Mononuclear cell (primary cell): ENCODE measurements around the gene ASAP2. TPM values are rescaled to one million over a fixed set of nuclear protein-coding genes. Genes with fewer than 3 reads are reported as not detected.

Experiments used
- H3K27me3 ChIP-seq: 2 replicates; pipeline ENCODE4 v1.6.0; 2011; ENCODE audit warnings: low read length, control low read depth; ENCODE audit not compliant: insufficient read depth
- H3K4me1 ChIP-seq: 2 replicates; pipeline ENCODE4 v1.5.1; 2011; ENCODE audit warnings: mild to moderate bottlenecking, low read length, control low read depth; ENCODE audit not compliant: insufficient read depth
- H3K4me3 ChIP-seq: 2 replicates; pipeline ENCODE4 v1.5.1; 2011; ENCODE audit warnings: mild to moderate bottlenecking, low read length, moderate library complexity
- H3K9me3 ChIP-seq: 2 replicates; pipeline ENCODE4 v1.5.1; 2011; ENCODE audit warnings: low read depth, mild to moderate bottlenecking, control low read depth, low read length
- total RNA-seq: library from RNA; depleted of rRNA; stranded (reverse); fragments of >200 nt; gene quantifications from one replicate; pipeline ENCODE4 v1.2.3, GENCODE V29; 2012

The ASAP2 gene
- total RNA-seq, 1 donor: 4.6 TPM

GRCh38 chr2:9243357-9243756 lies 36.7 kb downstream of the ASAP2 start:
- no peaks in the 10 kb centered on the region for H3K4me1 ChIP-seq

GRCh38 chr2:9244985-9245544 lies 38.5 kb downstream of the ASAP2 start:
- Histone ChIP-seq H3K4me3 (no peak overlapping the region), H3K27me3 (no peaks in the 10 kb centered on the region), H3K4me1 (no peaks in the 10 kb centered on the region), H3K9me3 (no peaks in the 10 kb centered on the region)

More at GRCh38 chr2:9243357-9243756, 36.7 kb downstream of the ASAP2 start:
- Histone ChIP-seq H3K9me3 (no peaks in the 10 kb centered on the region), H3K4me3 (no peak overlapping the region), H3K27me3 (no peaks in the 10 kb centered on the region)

GRCh38 chr2:9247177-9247576 lies 40.6 kb downstream of the ASAP2 start:
- no peaks in the 10 kb centered on the region for H3K9me3 ChIP-seq
- H3K27me3 ChIP-seq: no peaks in the 10 kb centered on the region
- no peaks in the 10 kb centered on the region for H3K4me1 ChIP-seq
- no peak overlapping the region for H3K4me3 ChIP-seq

- H3K4me3 ChIP-seq: no peak overlapping the region
- no peaks in the 10 kb centered on the region for H3K27me3 ChIP-seq
- H3K4me1 ChIP-seq: no peaks in the 10 kb centered on the region
- H3K9me3 ChIP-seq: no peaks in the 10 kb centered on the region
Observed at GRCh38 chr2:9247786-9248185, 41.2 kb downstream of the ASAP2 start.

GRCh38 chr2:9248363-9248762 lies 41.8 kb downstream of the ASAP2 start:
- Histone ChIP-seq H3K27me3 (no peaks in the 10 kb centered on the region), H3K4me1 (no peaks in the 10 kb centered on the region), H3K4me3 (no peak overlapping the region), H3K9me3 (no peaks in the 10 kb centered on the region)

GRCh38 chr2:9249020-9249800 lies 42.6 kb downstream of the ASAP2 start:
- Histone ChIP-seq H3K4me1 (no peaks in the 10 kb centered on the region), H3K9me3 (no peaks in the 10 kb centered on the region), H3K4me3 (no peak overlapping the region), H3K27me3 (no peaks in the 10 kb centered on the region)

GRCh38 chr2:9250091-9250490 lies 43.5 kb downstream of the ASAP2 start:
- no peak overlapping the region for H3K4me3 ChIP-seq
- H3K27me3 ChIP-seq: no peaks in the 10 kb centered on the region
- H3K9me3 ChIP-seq: no peaks in the 10 kb centered on the region

GRCh38 chr2:9250498-9251153 lies 44.0 kb downstream of the ASAP2 start:
- H3K4me1 ChIP-seq: no peaks in the 10 kb centered on the region
- no peak overlapping the region for H3K4me3 ChIP-seq
- H3K27me3 ChIP-seq: no peaks in the 10 kb centered on the region
- no peaks in the 10 kb centered on the region for H3K9me3 ChIP-seq

More at GRCh38 chr2:9250091-9250490, 43.5 kb downstream of the ASAP2 start:
- H3K4me1 ChIP-seq: no peaks in the 10 kb centered on the region

GRCh38 chr2:9251154-9252001 lies 44.8 kb downstream of the ASAP2 start:
- H3K4me3 ChIP-seq: no peak overlapping the region
- no peaks in the 10 kb centered on the region for H3K27me3 ChIP-seq
- no peaks in the 10 kb centered on the region for H3K9me3 ChIP-seq
- H3K4me1 ChIP-seq: no peaks in the 10 kb centered on the region

- Histone ChIP-seq H3K27me3 (no peaks in the 10 kb centered on the region), H3K9me3 (no peaks in the 10 kb centered on the region), H3K4me3 (no peak overlapping the region), H3K4me1 (no peaks in the 10 kb centered on the region)
Observed at GRCh38 chr2:9252002-9252357, 45.4 kb downstream of the ASAP2 start.

- no peak overlapping the region for H3K4me3 ChIP-seq
- H3K4me1 ChIP-seq: peaks cover 16% of the 10 kb centered on the region
- H3K27me3 ChIP-seq: no peaks in the 10 kb centered on the region
- H3K9me3 ChIP-seq: no peaks in the 10 kb centered on the region
Observed at GRCh38 chr2:9255416-9255815, 48.8 kb downstream of the ASAP2 start.

GRCh38 chr2:9256147-9256546 lies 49.5 kb downstream of the ASAP2 start:
- Histone ChIP-seq H3K9me3 (no peaks in the 10 kb centered on the region), H3K4me3 (no peak overlapping the region), H3K27me3 (no peaks in the 10 kb centered on the region), H3K4me1 (peaks cover 24% of the 10 kb centered on the region)

GRCh38 chr2:9256570-9257043 lies 50.0 kb downstream of the ASAP2 start:
- H3K9me3 ChIP-seq: no peaks in the 10 kb centered on the region
- H3K27me3 ChIP-seq: no peaks in the 10 kb centered on the region
- H3K4me1 ChIP-seq: peaks cover 28% of the 10 kb centered on the region
- no peak overlapping the region for H3K4me3 ChIP-seq

GRCh38 chr2:9258501-9258900 lies 51.9 kb downstream of the ASAP2 start:
- Histone ChIP-seq H3K27me3 (no peaks in the 10 kb centered on the region), H3K4me3 (no peak overlapping the region), H3K9me3 (no peaks in the 10 kb centered on the region), H3K4me1 (peaks cover 44% of the 10 kb centered on the region)

- Histone ChIP-seq H3K27me3 (no peaks in the 10 kb centered on the region), H3K4me3 (no peak overlapping the region), H3K9me3 (no peaks in the 10 kb centered on the region), H3K4me1 (peaks cover 48% of the 10 kb centered on the region)
Observed at GRCh38 chr2:9258953-9259399, 52.4 kb downstream of the ASAP2 start.
